DMS53 treated with DMSO at 0.1 percent for 48 hours (cell line): ENCODE results near the gene MAP4K4.
A peak's percentile ranks its signal among the peaks of the same experiment; 100 is the strongest.
"Not testable (repeated sequence)": the region's sequence is repeated elsewhere in the genome, so short reads cannot be mapped to it uniquely, and the experiment has no call there.

Experiments used
- DNase-seq: peaks from one replicate; lab custom pipeline; 2025; ENCODE audit not compliant: unreplicated experiment; lab: John Stamatoyannopoulos, UW

MAP4K4 gene

GRCh38 chr2:101766337-101766736, 68.8 kb downstream of the MAP4K4 start:
- DNase-seq, result no peak

GRCh38 chr2:101766871-101767739, 69.6 kb downstream of the MAP4K4 start:
- DNase-seq, result no peak

GRCh38 chr2:101768556-101769220, 71.2 kb downstream of the MAP4K4 start:
- no peak for DNase-seq

- DNase-seq, result not testable (repeated sequence)
Measured at GRCh38 chr2:101769726-101770125, 72.2 kb downstream of the MAP4K4 start.

- DNase-seq, result peak; percentile 53
Measured at GRCh38 chr2:101770726-101771125, 73.2 kb downstream of the MAP4K4 start.

- DNase-seq, result no peak
Measured at GRCh38 chr2:101771227-101771902, 73.9 kb downstream of the MAP4K4 start.

GRCh38 chr2:101771910-101772321, 74.4 kb downstream of the MAP4K4 start:
- DNase-seq, result no peak

- DNase-seq, result no peak
Measured at GRCh38 chr2:101773137-101773536, 75.6 kb downstream of the MAP4K4 start.

GRCh38 chr2:101773961-101774360, 76.5 kb downstream of the MAP4K4 start:
- DNase-seq, result not testable (repeated sequence)

GRCh38 chr2:101775092-101775491, 77.6 kb downstream of the MAP4K4 start:
- no peak for DNase-seq

GRCh38 chr2:101775636-101776035, 78.1 kb downstream of the MAP4K4 start:
- DNase-seq, result no peak

- no peak for DNase-seq
Measured at GRCh38 chr2:101776172-101777043, 78.9 kb downstream of the MAP4K4 start.

GRCh38 chr2:101777337-101777736, 79.8 kb downstream of the MAP4K4 start:
- DNase-seq, result no peak

- no peak for DNase-seq
Measured at GRCh38 chr2:101778102-101778501, 80.6 kb downstream of the MAP4K4 start.

- DNase-seq, result no peak
Measured at GRCh38 chr2:101779190-101779589, 81.7 kb downstream of the MAP4K4 start.

- DNase-seq, result no peak
Measured at GRCh38 chr2:101779656-101780055, 82.1 kb downstream of the MAP4K4 start.

GRCh38 chr2:101781326-101781725, 83.8 kb downstream of the MAP4K4 start:
- DNase-seq, result no peak

GRCh38 chr2:101781791-101782426, 84.4 kb downstream of the MAP4K4 start:
- DNase-seq, result no peak

GRCh38 chr2:101782427-101782792, 84.9 kb downstream of the MAP4K4 start:
- DNase-seq, result no peak

- DNase-seq, result no peak
Measured at GRCh38 chr2:101787097-101787496, 89.6 kb downstream of the MAP4K4 start.
